Measurements from ENCODE around the gene HSF4.

DNA sequence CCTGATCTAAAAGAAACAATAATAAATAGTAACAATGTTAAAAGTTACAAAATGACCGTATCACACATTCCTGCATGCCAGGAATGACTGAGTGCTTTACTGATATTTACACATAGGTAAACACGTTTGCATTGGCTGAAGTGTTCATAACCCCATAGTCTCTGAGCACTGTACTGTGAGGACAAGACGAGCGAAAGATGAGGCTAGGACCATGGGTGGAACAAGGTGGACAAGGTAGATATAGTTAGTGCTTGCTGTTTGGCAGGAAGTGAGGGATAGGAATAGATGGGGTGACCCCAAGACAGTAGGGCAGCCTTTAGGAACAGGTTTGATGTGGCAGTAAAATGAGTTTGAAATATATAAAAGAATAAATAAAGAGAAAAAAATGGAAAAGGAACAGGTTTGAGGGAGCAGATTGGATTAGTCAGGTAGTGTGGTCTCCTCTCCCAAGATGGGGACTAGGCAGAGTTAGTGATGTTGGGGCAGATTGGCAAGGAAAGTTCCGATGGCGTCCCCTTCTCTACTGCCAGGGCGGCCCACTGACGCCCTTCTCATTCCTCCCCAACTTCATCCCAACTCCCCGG is 27.0 kb downstream of the HSF4 start:
- TF ChIP-seq, protein P1, sequence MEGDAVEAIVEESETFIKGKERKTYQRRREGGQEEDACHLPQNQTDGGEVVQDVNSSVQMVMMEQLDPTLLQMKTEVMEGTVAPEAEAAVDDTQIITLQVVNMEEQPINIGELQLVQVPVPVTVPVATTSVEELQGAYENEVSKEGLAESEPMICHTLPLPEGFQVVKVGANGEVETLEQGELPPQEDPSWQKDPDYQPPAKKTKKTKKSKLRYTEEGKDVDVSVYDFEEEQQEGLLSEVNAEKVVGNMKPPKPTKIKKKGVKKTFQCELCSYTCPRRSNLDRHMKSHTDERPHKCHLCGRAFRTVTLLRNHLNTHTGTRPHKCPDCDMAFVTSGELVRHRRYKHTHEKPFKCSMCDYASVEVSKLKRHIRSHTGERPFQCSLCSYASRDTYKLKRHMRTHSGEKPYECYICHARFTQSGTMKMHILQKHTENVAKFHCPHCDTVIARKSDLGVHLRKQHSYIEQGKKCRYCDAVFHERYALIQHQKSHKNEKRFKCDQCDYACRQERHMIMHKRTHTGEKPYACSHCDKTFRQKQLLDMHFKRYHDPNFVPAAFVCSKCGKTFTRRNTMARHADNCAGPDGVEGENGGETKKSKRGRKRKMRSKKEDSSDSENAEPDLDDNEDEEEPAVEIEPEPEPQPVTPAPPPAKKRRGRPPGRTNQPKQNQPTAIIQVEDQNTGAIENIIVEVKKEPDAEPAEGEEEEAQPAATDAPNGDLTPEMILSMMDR (IDR thresholded peaks at IDR 0.05): no peak
- TF ChIP-seq POLR2A (IDR thresholded peaks at IDR 0.05): no peak

Data from esophagus squamous epithelium (tissue), 4 donors.